ENCODE results near the gene GRAMD2B. TPM values are rescaled to one million over a fixed set of nuclear protein-coding genes. Genes with fewer than 3 reads are reported as not detected.

Gene GRAMD2B
- total RNA-seq, 1 experiment from 2014 or later: 4.1 TPM

DNA sequence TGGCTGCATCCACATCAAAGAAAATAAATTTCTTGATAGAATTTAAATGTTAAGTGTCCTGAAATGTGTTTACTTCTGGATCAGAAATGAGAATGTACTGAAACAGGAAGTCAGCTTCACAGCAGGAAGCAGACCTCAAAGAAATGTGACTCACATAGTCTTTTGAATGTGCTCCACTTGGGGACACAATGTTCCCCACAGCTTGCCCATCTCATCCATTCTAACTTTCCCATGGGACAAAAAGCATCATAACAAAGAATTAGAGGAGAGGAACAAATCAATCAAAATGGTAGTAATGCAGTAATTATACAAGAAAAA, 85.7 kb downstream of the GRAMD2B start:
- TF ChIP-seq SIN3A (IDR thresholded peaks at IDR 0.05; ENCODE audit: borderline replicate concordance, insufficient read depth, low read depth, low read length): no peak
- no peak for TF ChIP-seq POLR2AphosphoS5 (IDR thresholded peaks at IDR 0.05; ENCODE audit: low read depth, low read length)
- TF ChIP-seq, protein P1, sequence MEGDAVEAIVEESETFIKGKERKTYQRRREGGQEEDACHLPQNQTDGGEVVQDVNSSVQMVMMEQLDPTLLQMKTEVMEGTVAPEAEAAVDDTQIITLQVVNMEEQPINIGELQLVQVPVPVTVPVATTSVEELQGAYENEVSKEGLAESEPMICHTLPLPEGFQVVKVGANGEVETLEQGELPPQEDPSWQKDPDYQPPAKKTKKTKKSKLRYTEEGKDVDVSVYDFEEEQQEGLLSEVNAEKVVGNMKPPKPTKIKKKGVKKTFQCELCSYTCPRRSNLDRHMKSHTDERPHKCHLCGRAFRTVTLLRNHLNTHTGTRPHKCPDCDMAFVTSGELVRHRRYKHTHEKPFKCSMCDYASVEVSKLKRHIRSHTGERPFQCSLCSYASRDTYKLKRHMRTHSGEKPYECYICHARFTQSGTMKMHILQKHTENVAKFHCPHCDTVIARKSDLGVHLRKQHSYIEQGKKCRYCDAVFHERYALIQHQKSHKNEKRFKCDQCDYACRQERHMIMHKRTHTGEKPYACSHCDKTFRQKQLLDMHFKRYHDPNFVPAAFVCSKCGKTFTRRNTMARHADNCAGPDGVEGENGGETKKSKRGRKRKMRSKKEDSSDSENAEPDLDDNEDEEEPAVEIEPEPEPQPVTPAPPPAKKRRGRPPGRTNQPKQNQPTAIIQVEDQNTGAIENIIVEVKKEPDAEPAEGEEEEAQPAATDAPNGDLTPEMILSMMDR (IDR thresholded peaks at IDR 0.05): no peak
- TF ChIP-seq REST (IDR thresholded peaks at IDR 0.05; ENCODE audit: insufficient read depth in 1 of 2, low read depth in 2 of 2, low read length in 1 of 2): no peak
- no peak for TF ChIP-seq TCF7L2 (IDR thresholded peaks at IDR 0.05; ENCODE audit: low read depth, low read length)
- H3K9me3 ChIP-seq (ENCODE audit: control insufficient read depth, insufficient read depth, low read depth, low read length): no peaks in the 10 kb centered on the region
- no peak overlapping the region for H3K27ac ChIP-seq (ENCODE audit: low read length)
- intact Hi-C loops (cut with micrococcal nuclease; ENCODE audit: unreplicated experiment) (no loop called here), in situ Hi-C loops (cut with HindIII; ENCODE audit: low pct_unique_long_range_greater_than_20kb, low sequenced_read_pairs) (no loop called here)
- ChIA-PET POLR2A (no interaction called here), CTCF (no interaction called here)
- no peak for DNase-seq (ENCODE audit: low read depth, low spot score)
- H3K4me3 ChIP-seq (ENCODE audit: low read depth in 2 of 2, low read length in 2 of 2): no peak overlapping the region
- no peaks in the 10 kb centered on the region for H3K36me3 ChIP-seq (ENCODE audit: control insufficient read depth, insufficient read depth, low read length)
- no peaks in the 10 kb centered on the region for H3K4me1 ChIP-seq (ENCODE audit: control insufficient read depth, insufficient read depth, low read length)
- no TSS peak for BruUV-seq (replicated peaks)
- no peak for ATAC-seq
- H3K27me3 ChIP-seq (ENCODE audit: control insufficient read depth, insufficient read depth, low read length): no peaks in the 10 kb centered on the region

GRCh38 chr5:126509339-126509738, 86.1 kb downstream of the GRAMD2B start:
- DNase-seq (ENCODE audit: low read depth, low spot score) (no peak), ATAC-seq (no peak)
- ChIA-PET POLR2A (no interaction called here), CTCF (no interaction called here)
- in situ Hi-C loops (cut with HindIII; ENCODE audit: low pct_unique_long_range_greater_than_20kb, low sequenced_read_pairs): no loop called here
- Histone ChIP-seq H3K4me1 (ENCODE audit: control insufficient read depth, insufficient read depth, low read length) (no peaks in the 10 kb centered on the region), H3K9me3 (ENCODE audit: control insufficient read depth, insufficient read depth, low read depth, low read length) (no peaks in the 10 kb centered on the region), H3K36me3 (ENCODE audit: control insufficient read depth, insufficient read depth, low read length) (no peaks in the 10 kb centered on the region), H3K27me3 (ENCODE audit: control insufficient read depth, insufficient read depth, low read length) (no peaks in the 10 kb centered on the region), H3K4me3 (ENCODE audit: low read depth in 2 of 2, low read length in 2 of 2) (no peak overlapping the region), H3K27ac (ENCODE audit: low read length) (no peak overlapping the region)
- intact Hi-C loops (cut with micrococcal nuclease; ENCODE audit: unreplicated experiment): no loop called here
- no peak for TF ChIP-seq SIN3A (IDR thresholded peaks at IDR 0.05; ENCODE audit: borderline replicate concordance, insufficient read depth, low read depth, low read length)
- TF ChIP-seq TCF7L2 (IDR thresholded peaks at IDR 0.05; ENCODE audit: low read depth, low read length): no peak
- BruUV-seq (replicated peaks): no TSS peak

- POLR2A ChIA-PET: no interaction called here
- TF ChIP-seq SIN3A (IDR thresholded peaks at IDR 0.05; ENCODE audit: borderline replicate concordance, insufficient read depth, low read depth, low read length) (no peak), TCF7L2 (IDR thresholded peaks at IDR 0.05; ENCODE audit: low read depth, low read length) (no peak), REST (IDR thresholded peaks at IDR 0.05; ENCODE audit: insufficient read depth in 1 of 2, low read depth in 2 of 2, low read length in 1 of 2) (no peak), POLR2AphosphoS5 (IDR thresholded peaks at IDR 0.05; ENCODE audit: low read depth, low read length) (no peak)
- TF ChIP-seq, protein P1 (IDR thresholded peaks at IDR 0.05): no peak
- no peak for DNase-seq (ENCODE audit: low read depth, low spot score)
- no peaks in the 10 kb centered on the region for H3K9me3 ChIP-seq (ENCODE audit: control insufficient read depth, insufficient read depth, low read depth, low read length)
- no peak overlapping the region for H3K27ac ChIP-seq (ENCODE audit: low read length)
- no peaks in the 10 kb centered on the region for H3K4me1 ChIP-seq (ENCODE audit: control insufficient read depth, insufficient read depth, low read length)
- H3K36me3 ChIP-seq (ENCODE audit: control insufficient read depth, insufficient read depth, low read length): no peaks in the 10 kb centered on the region
- intact Hi-C loops (cut with micrococcal nuclease; ENCODE audit: unreplicated experiment): no loop called here
- CTCF ChIA-PET: no interaction called here
- in situ Hi-C loops (cut with HindIII; ENCODE audit: low pct_unique_long_range_greater_than_20kb, low sequenced_read_pairs): no loop called here
- no peaks in the 10 kb centered on the region for H3K27me3 ChIP-seq (ENCODE audit: control insufficient read depth, insufficient read depth, low read length)
- ATAC-seq: no peak
- H3K4me3 ChIP-seq (ENCODE audit: low read depth in 2 of 2, low read length in 2 of 2): no peak overlapping the region
- no TSS peak for BruUV-seq (replicated peaks)
Measured at GRCh38 chr5:126511961-126512360, 88.8 kb downstream of the GRAMD2B start.
